RWPE2 (cell line): ENCODE data around the gene ACTR3.

Experiments
- ATAC-seq: fragments of 200-7000 bp; cut with Tn5 transposase; 3 replicates; pipeline ENCODE4 v1.9.1; 2021; ENCODE audit warnings: low read depth
- DNase-seq: peaks from one replicate; pipeline ENCODE4 v3.0.0-alpha.2; 2020; ENCODE audit warnings: low spot score
- H3K27ac ChIP-seq: fragments of 450-650 bp; 2 replicates; pipeline ENCODE4 v1.5.1; 2017; ENCODE audit warnings: mild to moderate bottlenecking; ENCODE audit not compliant: poor library complexity, severe bottlenecking
- H3K27me3 ChIP-seq: fragments of 250-450 bp; sonication (Bioruptor Pico); 2 replicates; pipeline ENCODE4 v1.5.1; 2021; ENCODE audit warnings: mild to moderate bottlenecking, moderate library complexity; ENCODE audit not compliant: insufficient read depth, poor library complexity, severe bottlenecking
- H3K36me3 ChIP-seq: fragments of 250-450 bp; sonication (Bioruptor Pico); 2 replicates; pipeline ENCODE4 v1.5.1; 2020; ENCODE audit warnings: low read depth, mild to moderate bottlenecking, moderate library complexity
- H3K4me1 ChIP-seq: fragments of 250-450 bp; sonication (Bioruptor Pico); 2 replicates; pipeline ENCODE4 v1.5.1; 2021; ENCODE audit warnings: mild to moderate bottlenecking, moderate library complexity; ENCODE audit not compliant: insufficient read depth, poor library complexity, severe bottlenecking
- H3K4me3 ChIP-seq: fragments of 250-450 bp; sonication (Bioruptor Pico); 2 replicates; pipeline ENCODE4 v1.5.1; 2021; ENCODE audit warnings: mild to moderate bottlenecking, moderate library complexity; ENCODE audit not compliant: severe bottlenecking
- H3K9me3 ChIP-seq: fragments of 250-450 bp; sonication (Bioruptor Pico); 2 replicates; pipeline ENCODE4 v1.5.1; 2021; ENCODE audit warnings: mild to moderate bottlenecking, moderate library complexity; ENCODE audit not compliant: severe bottlenecking
- CTCF ChIP-seq: fragments of 450-650 bp; IDR thresholded peaks from one replicate; pipeline ENCODE4 v1.5.1; 2017; ENCODE audit warnings: mild to moderate bottlenecking, moderate library complexity; ENCODE audit not compliant: poor library complexity, severe bottlenecking

The ACTR3 gene

GRCh38 chr2:114011713-114012112 lies 121.8 kb downstream of the ACTR3 start:
- Histone ChIP-seq H3K4me3 (no peak overlapping the region), H3K4me1 (no peaks in the 10 kb centered on the region), H3K9me3 (no peaks in the 10 kb centered on the region), H3K27me3 (peaks cover 2% of the 10 kb centered on the region), H3K27ac (no peak overlapping the region), H3K36me3 (no peaks in the 10 kb centered on the region; the same call in 1 of the 2 replicates)
- no peak for DNase-seq
- no peak for TF ChIP-seq CTCF
- no peak for ATAC-seq
